ENCODE results near the gene LRFN2.

The LRFN2 gene

GRCh38 chr6:40438246-40438887, 148.8 kb downstream of the LRFN2 start:
- DNase-seq (ENCODE audit: low read depth in 2 of 2), result no peak

- no peak for DNase-seq (ENCODE audit: low read depth in 2 of 2)
These were observed 149.5 kb downstream of the LRFN2 start for GRCh38 chr6:40437631-40438030.

- DNase-seq (ENCODE audit: low read depth in 2 of 2), result no peak
These were observed 150.2 kb downstream of the LRFN2 start for GRCh38 chr6:40436685-40437604.

- no peak for DNase-seq (ENCODE audit: low read depth in 2 of 2)
These were observed 154.2 kb downstream of the LRFN2 start for GRCh38 chr6:40432982-40433381.

- no peak for DNase-seq (ENCODE audit: low read depth in 2 of 2)
These were observed 155.5 kb downstream of the LRFN2 start for GRCh38 chr6:40431706-40432105.

GRCh38 chr6:40427196-40427595, 160.0 kb downstream of the LRFN2 start:
- DNase-seq (ENCODE audit: low read depth in 2 of 2), result no peak

GRCh38 chr6:40426346-40427066, 160.7 kb downstream of the LRFN2 start:
- no peak for DNase-seq (ENCODE audit: low read depth in 2 of 2)

- DNase-seq (ENCODE audit: low read depth in 2 of 2), result no peak
These were observed 161.8 kb downstream of the LRFN2 start for GRCh38 chr6:40425192-40425919.

- no peak for DNase-seq (ENCODE audit: low read depth in 2 of 2)
These were observed 165.1 kb downstream of the LRFN2 start for GRCh38 chr6:40422046-40422445.

- DNase-seq (ENCODE audit: low read depth in 2 of 2), result no peak
These were observed 167.0 kb downstream of the LRFN2 start for GRCh38 chr6:40419946-40420728.

- DNase-seq (ENCODE audit: low read depth in 2 of 2), result no peak
These were observed 167.8 kb downstream of the LRFN2 start for GRCh38 chr6:40419377-40419776.

GRCh38 chr6:40417031-40417430, 170.1 kb downstream of the LRFN2 start:
- no peak for DNase-seq (ENCODE audit: low read depth in 2 of 2)

- DNase-seq (ENCODE audit: low read depth in 2 of 2), result no peak
These were observed 172.5 kb downstream of the LRFN2 start for GRCh38 chr6:40414617-40415016.

- DNase-seq (ENCODE audit: low read depth in 2 of 2), result no peak
These were observed 173.9 kb downstream of the LRFN2 start for GRCh38 chr6:40413239-40413638.

- no peak for DNase-seq (ENCODE audit: low read depth in 2 of 2)
These were observed 175.3 kb downstream of the LRFN2 start for GRCh38 chr6:40411881-40412280.

- no peak for DNase-seq (ENCODE audit: low read depth in 2 of 2)
These were observed 176.3 kb downstream of the LRFN2 start for GRCh38 chr6:40410821-40411220.

GRCh38 chr6:40409716-40410397, 177.3 kb downstream of the LRFN2 start:
- DNase-seq (ENCODE audit: low read depth in 2 of 2), result no peak

- no peak for DNase-seq (ENCODE audit: low read depth in 2 of 2)
These were observed 178.2 kb downstream of the LRFN2 start for GRCh38 chr6:40408786-40409542.

- DNase-seq (ENCODE audit: low read depth in 2 of 2), result no peak
These were observed 179.9 kb downstream of the LRFN2 start for GRCh38 chr6:40407239-40407638.

GRCh38 chr6:40406175-40406574, 181.0 kb downstream of the LRFN2 start:
- no peak for DNase-seq (ENCODE audit: low read depth in 2 of 2)
